HG02759 (cell line): Measurements from ENCODE around the gene ZNF326.
A peak's percentile ranks its signal among the peaks of the same experiment; 100 is the strongest.

ENCODE experiments used
- ATAC-seq: cut with Tn5 transposase; IDR thresholded peaks from one replicate; pipeline ENCODE4 v1.9.1; 2021; ENCODE audit warnings: mild to moderate bottlenecking, moderate library complexity; ENCODE audit not compliant: unreplicated experiment

The ZNF326 gene, protein sequence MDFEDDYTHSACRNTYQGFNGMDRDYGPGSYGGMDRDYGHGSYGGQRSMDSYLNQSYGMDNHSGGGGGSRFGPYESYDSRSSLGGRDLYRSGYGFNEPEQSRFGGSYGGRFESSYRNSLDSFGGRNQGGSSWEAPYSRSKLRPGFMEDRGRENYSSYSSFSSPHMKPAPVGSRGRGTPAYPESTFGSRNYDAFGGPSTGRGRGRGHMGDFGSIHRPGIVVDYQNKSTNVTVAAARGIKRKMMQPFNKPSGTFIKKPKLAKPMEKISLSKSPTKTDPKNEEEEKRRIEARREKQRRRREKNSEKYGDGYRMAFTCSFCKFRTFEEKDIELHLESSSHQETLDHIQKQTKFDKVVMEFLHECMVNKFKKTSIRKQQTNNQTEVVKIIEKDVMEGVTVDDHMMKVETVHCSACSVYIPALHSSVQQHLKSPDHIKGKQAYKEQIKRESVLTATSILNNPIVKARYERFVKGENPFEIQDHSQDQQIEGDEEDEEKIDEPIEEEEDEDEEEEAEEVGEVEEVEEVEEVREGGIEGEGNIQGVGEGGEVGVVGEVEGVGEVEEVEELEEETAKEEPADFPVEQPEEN

DNA sequence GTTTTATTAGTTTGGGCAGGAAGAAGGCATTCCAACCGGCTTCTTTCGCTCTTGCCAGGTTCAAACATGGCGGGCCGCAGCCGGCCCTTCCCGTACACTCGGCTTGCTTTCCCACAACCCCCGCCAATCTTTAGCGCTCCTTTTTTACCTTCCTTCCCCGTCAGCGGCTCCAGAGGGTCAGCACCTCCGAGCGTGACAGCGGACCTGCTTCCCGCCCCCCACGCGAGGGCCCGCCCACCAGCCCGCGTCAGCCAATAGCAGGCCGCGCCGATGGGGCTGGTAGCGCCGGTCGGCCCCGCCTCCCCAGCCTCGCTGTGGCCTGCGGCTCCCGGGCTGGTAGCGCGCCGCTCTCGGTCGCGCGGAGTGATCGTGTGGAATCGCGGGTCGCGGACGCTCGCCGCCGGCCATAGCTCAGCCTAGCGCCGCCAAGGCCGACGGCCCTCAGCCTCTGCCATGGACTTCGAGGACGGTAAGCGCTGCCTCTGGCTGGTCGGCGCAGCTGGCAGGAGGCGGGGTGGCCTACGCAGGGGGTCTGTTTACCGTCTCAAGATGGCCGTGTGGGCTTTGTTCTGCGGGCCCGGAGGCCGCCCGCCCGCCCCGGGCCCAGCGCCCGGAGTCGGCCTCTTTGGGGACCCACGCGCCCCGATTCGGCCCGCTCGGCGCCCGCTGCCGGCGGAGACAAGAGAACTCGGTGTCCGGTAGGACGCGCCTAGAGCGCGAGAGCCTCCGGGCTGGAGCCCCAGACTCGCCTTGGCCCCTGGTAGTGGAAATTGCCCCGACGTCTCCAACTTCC is at the start of gene ZNF326:
Gene ZNF326 (plus strand): TSS at position 306 of the 793 bp plus-strand sequence. CDS start 148 bp downstream, at position 454.
- ATAC-seq = peak; percentile 97

DNA sequence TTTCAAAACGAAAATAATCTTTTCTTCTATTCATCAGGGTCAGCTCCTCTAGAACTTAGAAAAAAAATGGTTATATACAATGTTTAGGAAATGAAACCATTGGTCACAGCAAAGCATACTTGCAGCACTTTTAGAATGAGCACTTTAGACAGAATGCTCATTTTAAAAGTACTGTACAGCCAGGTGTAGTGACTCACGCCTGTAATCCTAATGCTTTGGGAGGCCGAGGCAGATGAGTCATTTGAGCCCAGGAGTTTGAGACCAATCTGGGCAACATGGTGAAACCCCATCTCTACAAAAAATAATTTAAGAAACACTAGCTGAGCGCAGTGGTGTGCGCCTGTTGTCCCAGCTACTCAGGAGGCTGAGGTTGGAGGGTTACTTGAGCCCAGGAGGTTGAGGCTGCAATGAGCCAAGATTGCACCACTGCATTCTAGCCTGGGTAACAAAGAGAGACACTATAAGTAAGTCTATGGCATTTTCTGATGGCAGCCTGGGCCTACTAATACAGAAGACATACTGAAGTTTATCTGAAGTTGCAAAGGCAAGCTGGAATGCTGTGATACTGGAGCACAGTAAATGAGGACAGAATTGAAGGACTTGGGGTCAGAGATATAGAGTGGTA is 48.9 kb upstream of the ZNF326 start:
- ATAC-seq = peak; percentile 93

DNA sequence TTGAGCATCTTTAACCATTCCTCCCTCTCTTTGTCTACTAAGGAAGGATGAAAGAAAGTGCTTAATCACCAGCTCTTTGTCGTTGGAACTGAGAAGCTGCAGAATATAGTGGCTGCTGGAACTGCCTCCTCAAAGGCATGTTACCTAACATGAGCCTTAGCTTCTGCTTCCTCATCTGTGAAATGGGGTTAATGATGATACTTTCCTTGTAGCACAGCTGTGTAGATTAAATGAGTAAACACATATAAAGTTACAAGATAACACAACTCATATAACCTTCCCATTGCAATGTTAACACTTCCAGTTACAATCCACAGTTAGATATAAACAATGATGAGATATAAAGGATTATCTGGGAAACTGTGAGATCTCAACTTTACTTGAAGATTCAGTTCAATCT is 48.4 kb upstream of the ZNF326 start:
- no peak for ATAC-seq

DNA sequence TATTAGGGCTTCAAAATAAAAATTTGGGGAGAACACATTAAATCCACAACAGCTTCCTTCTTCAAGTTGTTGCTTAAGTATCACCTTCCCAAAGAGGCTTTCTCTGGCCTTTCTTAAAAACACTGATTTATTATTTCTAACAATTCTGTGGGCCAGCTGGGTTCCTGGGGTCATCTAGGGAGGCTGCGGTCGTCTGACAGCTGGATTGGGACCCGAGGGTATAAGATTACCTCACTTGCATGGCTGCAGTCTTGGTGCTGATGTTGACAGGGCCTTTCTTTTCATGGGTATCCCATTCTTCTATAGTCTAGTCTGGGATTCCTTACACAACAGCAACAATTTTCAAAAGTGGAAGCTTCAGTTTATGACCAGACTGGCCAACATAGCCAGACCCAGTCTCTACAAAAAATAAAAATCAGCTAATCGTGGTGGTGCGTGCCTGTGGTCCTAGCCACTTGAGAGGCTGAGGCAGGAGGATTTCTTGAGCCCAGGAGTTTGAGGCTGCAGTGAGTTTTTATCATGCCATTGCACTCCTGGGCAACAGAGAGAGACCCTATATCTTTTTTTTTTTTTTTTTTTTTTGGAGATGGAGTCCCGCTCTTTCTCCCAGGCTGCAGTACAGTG is 46.1 kb upstream of the ZNF326 start:
- no peak for ATAC-seq

DNA sequence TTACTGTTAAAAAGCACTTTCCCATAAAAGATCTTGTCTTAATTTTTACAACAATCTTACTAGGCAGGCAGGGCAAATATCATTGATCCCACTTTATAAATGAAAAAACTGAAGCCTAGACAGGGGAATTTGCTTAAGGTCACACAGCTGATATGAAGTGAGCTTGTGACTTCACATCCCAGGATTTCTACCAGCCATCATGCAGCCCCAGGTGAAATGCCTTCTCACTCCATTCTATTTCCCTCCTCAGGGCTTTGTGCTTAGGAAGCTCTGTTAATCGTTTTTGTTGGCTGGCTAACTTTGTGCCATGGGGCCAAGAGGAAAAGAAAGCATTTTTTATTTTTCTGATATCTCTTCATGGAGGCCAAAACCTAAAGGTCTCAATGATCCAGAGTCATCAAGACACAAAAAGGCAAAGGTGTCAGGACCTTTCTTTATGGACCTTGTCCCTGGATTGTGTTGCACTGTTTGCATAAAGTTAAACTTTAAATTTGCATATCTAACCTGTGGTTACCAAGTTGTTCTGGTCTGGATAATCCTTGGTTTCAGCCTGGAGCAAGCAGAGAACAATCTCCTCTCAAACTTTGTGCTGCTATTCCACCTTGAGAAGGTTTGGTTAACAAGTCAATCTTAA is 44.8 kb upstream of the ZNF326 start:
- no peak for ATAC-seq

DNA sequence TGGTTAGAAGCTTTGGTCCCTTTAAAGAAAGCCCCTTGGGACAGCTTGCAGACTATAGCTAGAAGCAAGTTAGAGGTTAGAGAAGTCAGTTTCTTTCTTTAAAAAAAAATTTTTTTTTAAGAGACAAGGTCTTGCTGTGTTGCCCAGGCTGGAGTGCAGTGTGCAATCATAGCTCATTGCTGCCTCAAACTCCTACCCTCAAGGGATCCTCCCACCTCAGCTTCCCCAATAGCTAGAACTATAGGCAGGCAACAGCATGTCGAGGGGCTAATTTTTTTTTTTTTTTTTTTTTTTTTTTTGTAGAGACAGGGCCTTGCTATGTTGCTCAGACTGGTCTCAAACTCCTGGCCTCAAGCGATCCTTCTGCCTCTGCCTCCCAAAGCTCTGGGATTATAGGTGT is 44.2 kb upstream of the ZNF326 start:
- ATAC-seq = no peak

DNA sequence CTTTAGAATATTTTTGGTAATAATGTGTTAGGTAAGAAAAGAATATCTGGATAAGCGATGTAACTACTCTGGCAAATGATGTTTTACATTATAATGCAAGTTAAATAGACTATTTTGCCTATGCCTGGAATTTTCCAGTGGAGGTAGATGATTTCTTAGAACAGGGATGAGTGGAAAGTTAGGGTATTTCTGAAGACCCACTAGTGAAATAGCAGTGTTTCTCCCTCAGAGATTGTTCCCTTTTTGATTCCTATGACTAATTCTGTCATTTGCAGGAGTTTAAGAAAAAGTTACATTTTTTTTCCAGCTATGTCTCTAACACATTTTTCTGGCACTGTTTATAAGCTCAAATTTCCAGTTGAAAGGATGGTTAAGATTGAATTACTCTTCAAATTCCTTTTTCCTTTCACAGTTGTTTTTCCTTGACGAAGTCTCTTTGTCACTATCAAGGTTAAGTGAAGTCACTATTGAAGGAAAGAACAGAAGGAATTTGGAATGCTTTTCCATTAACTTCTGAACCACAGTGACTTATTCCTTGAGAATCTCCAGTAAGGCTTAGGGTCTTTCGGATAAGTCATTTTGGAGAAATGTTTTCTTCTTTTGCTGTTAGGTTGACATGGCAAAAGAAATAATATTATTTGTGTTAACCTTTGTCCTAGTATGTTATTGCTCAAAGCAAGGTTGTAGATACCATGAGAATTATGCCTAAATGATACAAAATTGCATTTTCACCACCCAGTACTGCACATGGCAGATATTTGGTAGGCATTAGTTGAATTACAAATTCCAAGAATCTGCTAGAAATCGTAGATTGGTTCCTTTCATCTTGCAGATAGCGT is 42.9 kb upstream of the ZNF326 start:
- ATAC-seq = no peak

DNA sequence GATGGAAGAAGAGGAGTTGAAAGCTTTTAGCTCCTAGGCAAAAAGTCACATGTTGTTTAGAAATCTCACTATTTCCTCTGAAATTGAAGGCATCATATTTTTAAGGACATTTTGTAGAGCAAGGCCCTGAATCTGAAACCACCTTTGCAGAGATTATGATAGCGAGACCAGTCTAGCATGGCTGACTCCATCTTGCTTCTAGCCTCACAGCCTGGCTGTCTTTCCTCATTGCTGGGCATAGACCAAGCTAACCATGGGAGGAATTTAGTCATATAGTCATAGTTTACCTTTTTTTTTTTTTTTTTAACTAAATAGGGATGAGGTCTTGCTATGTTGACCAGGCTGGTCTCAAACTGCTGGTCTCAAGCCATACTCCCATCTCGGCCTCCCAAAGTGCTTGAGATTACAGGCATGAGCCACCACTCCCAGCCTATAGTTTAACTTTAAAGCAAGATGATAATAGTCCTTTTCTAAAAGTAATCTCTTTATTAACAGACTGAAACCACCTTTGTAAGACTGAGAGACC is 42.2 kb upstream of the ZNF326 start:
- peak; percentile 9 for ATAC-seq

DNA sequence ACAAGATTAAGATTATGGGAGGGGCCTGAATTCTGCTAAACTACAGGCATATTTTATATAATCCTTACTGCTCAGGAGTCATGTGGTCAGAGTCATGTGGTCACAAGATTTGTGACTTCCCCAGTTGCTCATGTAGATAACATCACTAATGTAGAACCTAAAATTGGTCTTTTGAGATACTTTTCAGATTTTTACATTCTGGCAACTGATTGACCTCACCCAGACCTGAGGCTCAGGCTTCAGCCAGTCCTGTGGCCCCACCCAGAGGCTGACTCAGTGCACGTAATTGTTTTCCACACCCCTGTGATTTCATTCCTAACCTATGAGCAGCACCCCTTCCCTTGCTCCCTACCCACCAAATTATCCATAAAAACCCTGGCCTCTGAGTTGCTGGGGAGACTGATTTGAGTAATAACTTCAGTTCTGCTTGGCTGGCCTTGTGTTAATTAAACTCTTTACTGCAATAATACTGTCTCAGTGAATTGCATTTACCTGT is 41.7 kb upstream of the ZNF326 start:
- peak; percentile 68 for ATAC-seq

DNA sequence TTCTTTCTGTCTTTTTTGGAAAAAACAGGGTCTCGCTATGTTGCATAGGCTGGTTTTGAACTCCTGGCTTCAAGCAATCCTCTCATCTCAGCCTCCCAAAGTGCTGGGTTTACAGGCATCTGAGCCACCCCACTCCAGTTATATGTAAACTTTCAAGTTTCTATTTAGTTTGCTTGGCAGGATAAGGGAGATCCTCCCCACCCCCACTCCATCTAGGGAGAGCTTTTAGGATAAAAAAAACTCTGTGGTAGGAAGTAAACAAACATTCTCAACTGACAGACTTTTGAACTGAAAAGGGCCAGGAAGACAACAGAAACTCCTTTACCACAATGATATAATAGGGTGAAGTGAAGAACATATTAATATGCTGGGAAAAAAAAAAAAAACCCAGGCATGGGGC is 41.0 kb upstream of the ZNF326 start:
- ATAC-seq = no peak

DNA sequence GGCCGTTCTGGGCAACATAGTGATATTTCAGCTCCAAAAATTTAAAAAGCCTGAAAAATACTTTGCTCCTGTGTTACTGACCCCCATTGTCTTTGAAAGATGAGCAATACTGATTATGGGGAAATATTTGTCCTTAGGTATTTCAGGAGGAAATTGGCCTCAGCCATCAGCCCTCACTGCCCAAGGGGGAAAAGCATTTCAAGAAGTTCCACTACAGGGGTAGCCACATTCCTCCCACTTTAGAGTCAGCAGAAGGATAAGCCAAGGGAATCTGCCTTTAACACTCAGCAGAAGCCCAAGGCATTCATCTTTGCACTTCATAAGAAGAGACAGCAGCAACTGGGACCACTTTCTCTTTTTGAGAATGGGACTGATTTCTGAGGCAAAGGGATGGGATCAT is 40.5 kb upstream of the ZNF326 start:
- ATAC-seq = no peak

DNA sequence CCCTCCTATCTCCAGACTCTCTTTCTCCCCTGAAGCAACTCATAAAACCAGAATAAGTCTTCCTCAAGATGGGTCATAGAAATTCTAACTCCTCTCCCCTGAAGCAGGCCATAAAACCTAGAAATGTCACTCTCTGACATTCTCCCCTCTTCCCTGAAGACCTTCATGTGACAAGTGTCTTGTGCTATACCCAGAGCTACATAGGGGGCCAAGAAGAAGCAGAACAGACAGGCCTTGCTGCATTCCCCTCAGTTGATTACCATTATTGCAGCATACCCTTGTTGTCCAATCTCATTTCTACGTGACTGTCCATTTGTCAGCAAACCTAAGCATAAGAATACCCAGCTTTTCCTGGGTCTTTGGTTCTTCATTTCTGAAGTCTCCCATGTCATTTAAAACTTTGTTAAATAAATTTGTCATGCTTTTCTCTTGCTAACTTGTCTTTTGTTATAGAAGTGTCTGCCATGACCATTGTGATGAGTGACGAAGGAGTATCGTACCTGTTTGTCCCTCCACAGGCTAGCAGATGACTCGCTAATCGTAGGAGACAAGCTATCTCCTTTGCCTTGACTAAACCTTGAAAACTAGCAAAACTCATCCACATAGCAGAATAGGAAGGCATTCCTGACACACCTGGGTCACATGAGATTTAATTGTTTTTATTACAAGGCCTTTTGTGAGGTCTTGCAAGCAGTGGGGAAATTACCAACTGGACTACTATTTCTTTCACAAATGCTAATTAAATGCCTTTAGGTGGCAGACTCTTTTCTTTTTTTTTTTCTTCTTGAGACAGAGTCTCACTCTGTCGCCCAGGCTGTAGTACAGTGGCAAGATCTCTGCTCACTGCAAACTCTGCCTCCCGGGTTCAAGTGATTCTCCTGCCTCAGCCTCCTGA is 39.4 kb upstream of the ZNF326 start:
- no peak for ATAC-seq

DNA sequence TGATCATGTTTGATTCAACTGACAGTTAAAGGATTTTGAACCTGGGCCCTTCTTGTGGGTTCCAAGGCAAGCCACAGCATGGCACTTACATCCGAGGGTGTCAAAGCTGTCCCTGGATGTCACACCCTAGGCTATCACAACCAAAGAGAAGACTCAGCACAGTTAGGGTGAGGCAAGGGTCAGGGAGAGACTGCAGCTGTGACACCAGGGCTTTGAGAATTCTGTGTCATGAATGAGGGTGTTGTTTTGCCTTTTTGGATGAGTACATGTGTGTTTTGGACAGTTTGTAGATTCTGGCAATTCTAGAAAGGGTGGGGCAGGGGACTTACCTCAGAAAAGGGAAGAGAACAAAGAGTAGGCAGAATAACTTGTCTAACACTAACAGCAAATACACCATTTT is 37.8 kb upstream of the ZNF326 start:
- no peak for ATAC-seq

DNA sequence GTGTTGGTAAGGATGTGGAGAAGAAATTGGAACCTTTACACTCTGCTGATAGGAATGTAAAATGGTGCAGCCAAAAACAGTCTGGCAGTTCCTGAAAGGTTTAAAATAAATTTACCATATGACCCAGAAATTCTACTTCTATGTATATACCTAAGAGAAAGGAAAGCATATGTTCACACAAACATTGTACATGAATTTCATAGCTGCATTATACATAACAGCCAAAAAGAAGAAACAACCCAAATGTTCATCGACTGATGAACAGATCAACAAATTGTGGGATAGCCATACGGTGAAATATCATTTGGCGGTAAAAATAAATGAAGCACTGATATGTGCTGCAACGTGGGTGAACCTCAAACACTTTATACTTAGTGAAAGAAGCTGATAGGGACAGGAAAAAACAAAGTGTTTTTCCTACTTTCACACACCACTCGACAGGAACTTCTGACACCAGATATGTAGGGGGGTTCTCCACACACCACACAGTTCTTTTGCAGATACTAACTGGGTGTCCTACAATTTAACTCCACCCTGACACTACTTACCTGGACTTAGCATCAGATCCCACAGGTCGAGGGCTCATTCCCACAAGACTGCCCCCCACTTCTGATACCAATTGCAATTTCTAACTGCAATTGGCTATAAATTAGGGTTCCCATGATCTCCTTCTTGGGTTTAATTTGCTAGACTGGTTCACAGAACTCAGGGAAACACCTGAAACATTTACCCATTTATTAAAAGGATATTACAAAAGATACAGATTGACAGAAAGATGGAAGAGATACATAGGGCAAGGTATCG is 35.9 kb upstream of the ZNF326 start:
- no peak for ATAC-seq

DNA sequence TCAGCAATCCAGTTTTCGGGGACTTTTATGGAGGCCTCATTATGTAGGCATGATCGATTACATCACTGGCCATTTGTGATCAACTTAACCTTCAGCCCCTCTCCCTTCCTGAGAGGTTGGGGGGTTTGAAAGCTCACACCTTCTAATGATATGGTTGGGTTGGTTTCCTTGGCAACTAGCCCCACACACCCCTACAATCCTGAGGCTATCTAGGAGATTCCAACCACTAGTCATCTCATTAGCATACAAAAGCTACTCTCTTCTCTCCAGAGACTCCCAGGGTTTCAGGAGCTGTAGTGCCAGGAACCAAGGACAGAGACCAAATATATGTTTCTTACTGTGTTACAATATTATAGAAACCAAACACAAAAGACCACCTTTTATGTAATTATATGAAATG is 35.2 kb upstream of the ZNF326 start:
- ATAC-seq = no peak

DNA sequence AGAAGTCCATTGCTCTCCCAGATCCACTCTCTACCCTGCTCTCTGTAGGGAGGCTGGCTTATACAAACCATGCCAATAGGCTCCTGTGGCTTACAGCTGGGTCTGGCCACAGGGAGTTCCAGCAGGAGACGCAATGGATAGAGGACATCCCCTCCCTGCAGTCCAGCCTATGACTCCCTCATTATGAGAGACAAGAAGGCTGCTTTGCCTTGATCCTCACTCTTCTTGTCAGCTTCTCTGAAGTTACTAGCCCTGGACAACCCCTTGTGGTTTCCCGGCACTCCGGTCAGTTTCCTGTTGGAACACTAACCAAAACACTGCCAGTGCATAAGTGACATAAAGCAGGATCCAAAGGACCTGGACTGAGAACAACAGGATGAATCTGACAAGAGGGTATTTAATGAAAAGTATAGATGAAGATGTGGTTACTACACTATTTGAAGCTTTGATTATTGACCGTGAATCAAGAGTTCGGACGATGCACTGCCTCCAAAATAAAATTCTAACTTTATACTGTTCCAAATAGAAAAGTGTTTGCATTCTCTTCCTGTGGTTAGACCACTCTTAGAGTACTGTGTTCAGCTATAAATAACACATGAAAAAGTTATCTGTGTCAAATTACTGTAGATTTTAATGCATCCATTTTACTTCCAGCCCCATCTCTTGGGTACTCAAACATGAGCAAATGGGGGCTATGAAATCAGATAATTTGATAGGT is 32.7 kb upstream of the ZNF326 start:
- no peak for ATAC-seq

DNA sequence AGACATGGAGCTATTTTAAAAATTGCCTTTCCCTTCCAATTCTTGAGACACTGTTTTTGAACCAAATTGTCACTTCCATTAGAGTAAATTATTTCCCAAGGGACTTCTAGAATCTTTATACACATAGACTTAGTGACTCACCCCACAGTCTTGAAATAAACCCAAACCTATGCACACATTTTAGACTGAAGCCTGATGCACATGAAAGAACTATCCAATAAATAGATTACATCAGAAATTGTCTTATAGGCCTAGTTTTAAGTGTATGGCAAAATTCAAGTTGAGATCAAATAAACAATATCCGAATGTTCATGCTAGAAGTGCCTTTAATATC is 32.2 kb upstream of the ZNF326 start:
- no peak for ATAC-seq
